ENCODE measurements around the gene KISS1. TPM values are rescaled to one million over a fixed set of nuclear protein-coding genes. Genes with fewer than 3 reads are reported as not detected.

Gene KISS1
- total RNA-seq, 2 donors from 2014 or later: not detected

DNA sequence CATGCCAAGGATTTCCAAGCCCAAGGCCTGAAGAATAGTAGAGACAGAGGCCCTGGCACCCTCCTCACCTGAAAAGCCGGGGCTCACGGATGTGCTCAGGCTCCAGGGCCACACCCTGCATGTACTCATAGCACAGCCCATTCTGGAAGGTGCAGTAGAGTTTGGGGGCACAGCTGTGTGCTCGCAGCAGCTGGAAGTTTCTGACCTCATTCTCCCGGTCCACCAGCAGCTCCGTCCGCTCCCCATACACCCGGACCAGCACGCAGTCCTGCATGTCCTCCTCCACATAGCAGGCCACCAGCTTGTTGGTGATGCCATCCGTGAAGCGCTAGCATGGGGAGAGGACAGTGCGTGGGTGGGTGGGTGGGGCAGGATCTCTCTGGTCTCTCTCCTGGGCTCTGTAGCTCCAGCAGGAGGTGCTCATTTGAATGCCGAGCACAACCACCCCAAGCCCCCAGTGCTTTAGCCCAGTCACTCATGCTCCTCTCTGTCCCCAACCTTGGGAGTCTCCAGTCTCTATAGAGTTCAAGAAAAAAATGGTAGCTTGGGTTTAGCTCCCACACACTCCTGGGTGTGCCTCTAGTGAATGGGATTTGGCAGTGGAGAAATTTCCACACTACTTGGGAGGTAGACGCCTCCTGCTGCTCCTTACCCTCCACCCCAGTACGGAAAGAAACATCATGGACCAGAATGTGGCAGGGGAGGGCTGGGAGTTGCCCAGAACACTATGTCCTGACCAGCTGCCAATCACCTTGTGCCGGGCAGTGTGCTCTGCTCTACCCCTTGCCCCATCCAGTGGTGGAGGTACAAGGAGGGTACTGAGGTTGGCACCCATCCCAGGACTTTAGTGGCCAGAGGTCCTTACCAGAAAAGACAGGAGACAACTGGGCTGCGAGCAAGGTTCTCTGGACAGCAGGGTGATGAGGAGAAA, 46.4 kb downstream of the KISS1 start:
- intact Hi-C loops (cut with DNase I): loop anchor here (5.0 to 10.0 kb wide), 2 partner anchors 355 to 1297 kb away; no protein-coding TSS in a partner anchor
- peak; percentile 66 for DNase-seq (ENCODE audit: low spot score)

- intact Hi-C loops (cut with DNase I): loop anchor here in 1 of 2 donors (5.0 kb wide), 1 partner anchor 1298 kb away; no protein-coding TSS in a partner anchor
- DNase-seq (ENCODE audit: low spot score): peak; percentile 28
Measured at GRCh38 chr1:204149107-204149506, 47.2 kb downstream of the KISS1 start.

DNA sequence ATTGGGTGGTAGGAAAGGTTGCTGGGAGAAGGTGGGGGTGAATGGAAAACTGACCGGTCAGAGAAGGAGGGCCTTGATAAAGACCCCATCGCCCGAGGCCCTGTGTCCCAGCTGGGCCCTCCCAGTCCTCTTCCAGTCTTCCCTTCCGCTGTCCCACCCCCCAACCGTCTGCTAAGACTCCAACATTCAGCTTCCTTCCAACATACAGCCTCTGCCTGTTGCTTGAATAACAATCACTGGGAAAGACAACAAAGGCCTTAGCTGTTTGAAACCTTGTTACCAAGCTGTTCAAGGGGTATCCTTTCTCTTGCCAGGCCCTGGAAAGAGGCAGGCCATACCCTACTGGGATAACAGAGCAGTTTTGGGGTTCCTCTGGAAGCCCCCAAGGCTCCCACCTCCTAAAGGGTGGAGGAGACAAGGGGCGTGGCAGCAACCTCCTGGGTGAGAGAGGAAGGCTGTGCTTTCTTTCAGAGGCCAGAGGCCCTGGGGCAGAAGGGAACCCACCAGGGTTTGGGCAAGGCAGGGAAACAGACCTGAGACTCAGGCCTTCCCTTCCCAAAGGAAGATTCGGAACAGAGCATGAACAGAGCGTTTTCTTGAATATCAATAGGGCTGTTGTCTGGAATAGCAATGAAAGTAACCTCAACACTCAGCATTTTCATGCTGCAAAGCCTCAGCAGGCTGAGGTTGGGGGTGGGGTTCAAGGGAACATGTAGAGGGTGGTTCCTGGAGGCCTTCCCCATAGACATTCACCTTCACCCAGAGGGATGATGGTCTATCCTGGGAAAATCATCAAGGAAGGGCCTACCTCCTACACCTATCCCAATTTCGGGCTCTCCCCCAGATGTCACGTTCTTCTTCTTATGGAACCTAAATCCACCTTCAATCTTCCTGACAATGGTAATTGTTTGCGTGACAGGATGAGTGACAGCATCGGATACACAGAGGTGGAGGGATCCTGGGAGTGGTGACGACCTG, 48.6 kb downstream of the KISS1 start:
- intact Hi-C loops (cut with DNase I): loop anchor here in 1 of 2 donors (5.0 kb wide), 1 partner anchor 1300 kb away; no protein-coding TSS in a partner anchor
- peak; percentile 17 for DNase-seq (ENCODE audit: low spot score)

GRCh38 chr1:204146965-204147364, 49.3 kb downstream of the KISS1 start:
- intact Hi-C loops (cut with DNase I): loop anchor here in 1 of 2 donors (5.0 kb wide), 1 partner anchor 1300 kb away; no protein-coding TSS in a partner anchor
- DNase-seq (ENCODE audit: low spot score): peak; percentile 76

DNA sequence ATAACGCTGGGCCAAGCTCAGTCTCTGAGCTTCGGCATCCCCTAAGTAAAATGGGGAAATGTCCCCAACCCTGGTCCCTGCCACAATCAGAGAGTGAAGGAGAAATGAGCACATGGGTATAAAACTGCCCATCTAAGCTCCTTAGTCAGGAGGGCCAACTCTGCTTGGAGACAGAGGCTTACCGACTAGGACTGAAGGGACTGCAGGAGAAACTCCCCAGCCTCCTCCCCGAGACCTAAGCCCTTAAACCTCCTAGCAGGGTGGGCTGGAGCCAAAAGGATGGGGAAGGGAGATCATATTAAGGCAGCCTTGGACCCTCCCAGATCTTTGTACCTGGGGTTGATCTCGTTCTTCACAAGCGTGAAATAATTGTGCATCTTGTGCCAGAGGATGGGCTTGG, 50.0 kb downstream of the KISS1 start:
- intact Hi-C loops (cut with DNase I): loop anchor here in 1 of 2 donors (5.0 kb wide), 1 partner anchor 1301 kb away; no protein-coding TSS in a partner anchor
- no peak for DNase-seq (ENCODE audit: low spot score)

GRCh38 chr1:204145033-204145504, 51.2 kb downstream of the KISS1 start:
- no peak for DNase-seq (ENCODE audit: low spot score)
- intact Hi-C loops (cut with DNase I): loop anchor here in 1 of 2 donors (5.0 kb wide), 1 partner anchor 1302 kb away; no protein-coding TSS in a partner anchor

- DNase-seq (ENCODE audit: low spot score): no peak
- intact Hi-C loops (cut with DNase I): no loop called here
Measured at GRCh38 chr1:204143276-204144041, 52.8 kb downstream of the KISS1 start.

GRCh38 chr1:204142032-204142974, 54.0 kb downstream of the KISS1 start:
- intact Hi-C loops (cut with DNase I): no loop called here
- DNase-seq (ENCODE audit: low spot score): no peak

GRCh38 chr1:204141131-204141530, 55.2 kb downstream of the KISS1 start:
- intact Hi-C loops (cut with DNase I): no loop called here
- no peak for DNase-seq (ENCODE audit: low spot score)

Other genes with a start within 250 kb of the KISS1 start
- gene SOX13, start 123.4 kb downstream of the KISS1 start, total RNA-seq: 10 to 100 TPM; 43.6 to 47.0 TPM
- 10 to 100 TPM in 1 of 2 donors, 1 to 10 TPM in 1; 7.4 to 12.3 TPM for gene ETNK2, start 44.4 kb downstream of the KISS1 start, total RNA-seq
- gene REN, start 30.2 kb downstream of the KISS1 start, total RNA-seq: not detected
- gene GOLT1A, start 17.5 kb upstream of the KISS1 start, total RNA-seq: not detected
- 10 to 100 TPM; 13.3 to 23.5 TPM for gene PLEKHA6, start 163.4 kb upstream of the KISS1 start, total RNA-seq
- gene PPP1R15B, start 215.3 kb upstream of the KISS1 start, total RNA-seq: 10 to 100 TPM; 33.2 to 45.7 TPM